Effector CD4-positive, alpha-beta T cell (primary cell): ENCODE measurements around the gene SNAPC2.

Experiments
- DNase-seq: peaks from one replicate; pipeline ENCODE4 v3.0.0-alpha.2; 2020
- total RNA-seq: gene quantifications from one replicate; lab custom pipeline; 2026; lab: John Stamatoyannopoulos, UW

The SNAPC2 gene
- 15.6 reads per million, percentile 41 among the genes with 10 or more reads in this experiment for total RNA-seq

- DNase-seq: peak; percentile 94
Observed at GRCh38 chr19:7919610-7920518, at the start of gene SNAPC2. SNAPC2 (plus strand) TSS chr19:7920338; CDS start chr19:7920367, 29 bp downstream.

- DNase-seq: peak; percentile 27
Observed at GRCh38 chr19:7870571-7871436, 49.3 kb upstream of the SNAPC2 start.

- peak; percentile 75 for DNase-seq
Observed at GRCh38 chr19:7871437-7872305, 48.5 kb upstream of the SNAPC2 start.

DNA sequence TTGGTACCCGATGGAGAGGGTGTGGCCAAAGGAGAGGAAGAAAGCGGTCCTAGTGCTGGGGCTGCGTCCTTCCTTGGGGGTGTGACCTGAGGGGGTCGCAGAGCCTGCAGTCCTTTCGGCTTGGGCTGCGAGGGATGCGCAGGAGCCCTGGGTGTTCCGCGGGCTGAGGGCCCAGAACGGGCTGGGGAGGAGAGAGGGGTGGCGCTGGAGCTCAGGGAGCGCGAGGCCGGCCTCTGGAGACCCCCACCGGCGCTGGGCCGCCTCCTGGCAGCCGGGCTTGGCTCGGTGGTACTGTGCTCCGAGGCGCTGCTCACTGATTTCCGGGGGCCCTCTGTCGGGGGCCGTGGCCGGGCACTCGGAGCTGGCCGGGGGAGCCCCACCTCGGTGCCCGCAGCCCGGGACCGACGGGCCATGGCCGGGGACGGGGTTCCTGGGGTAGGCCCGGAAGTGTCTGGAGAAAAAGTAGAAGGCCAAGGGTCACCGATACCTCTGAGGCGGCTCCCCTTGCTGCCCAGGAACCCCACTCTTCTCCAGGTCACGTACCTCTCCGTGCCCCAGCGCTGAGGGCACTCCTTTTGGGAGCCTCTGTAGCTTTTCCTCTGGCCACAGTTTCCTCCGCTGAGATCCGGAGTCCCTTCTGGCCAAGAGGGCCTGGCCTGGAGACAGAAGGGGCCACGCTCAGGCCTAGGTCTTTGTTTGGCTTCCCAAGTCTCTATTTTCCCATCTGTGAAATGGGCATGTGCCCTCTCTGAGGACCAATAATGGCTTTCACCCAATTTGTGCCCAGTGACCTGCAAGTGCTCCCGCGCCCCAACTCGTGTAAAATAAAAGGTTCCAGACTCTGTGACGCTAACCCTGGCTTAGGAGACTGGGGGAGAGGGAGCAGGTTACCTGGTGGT, 47.6 kb upstream of the SNAPC2 start:
- no peak for DNase-seq

DNA sequence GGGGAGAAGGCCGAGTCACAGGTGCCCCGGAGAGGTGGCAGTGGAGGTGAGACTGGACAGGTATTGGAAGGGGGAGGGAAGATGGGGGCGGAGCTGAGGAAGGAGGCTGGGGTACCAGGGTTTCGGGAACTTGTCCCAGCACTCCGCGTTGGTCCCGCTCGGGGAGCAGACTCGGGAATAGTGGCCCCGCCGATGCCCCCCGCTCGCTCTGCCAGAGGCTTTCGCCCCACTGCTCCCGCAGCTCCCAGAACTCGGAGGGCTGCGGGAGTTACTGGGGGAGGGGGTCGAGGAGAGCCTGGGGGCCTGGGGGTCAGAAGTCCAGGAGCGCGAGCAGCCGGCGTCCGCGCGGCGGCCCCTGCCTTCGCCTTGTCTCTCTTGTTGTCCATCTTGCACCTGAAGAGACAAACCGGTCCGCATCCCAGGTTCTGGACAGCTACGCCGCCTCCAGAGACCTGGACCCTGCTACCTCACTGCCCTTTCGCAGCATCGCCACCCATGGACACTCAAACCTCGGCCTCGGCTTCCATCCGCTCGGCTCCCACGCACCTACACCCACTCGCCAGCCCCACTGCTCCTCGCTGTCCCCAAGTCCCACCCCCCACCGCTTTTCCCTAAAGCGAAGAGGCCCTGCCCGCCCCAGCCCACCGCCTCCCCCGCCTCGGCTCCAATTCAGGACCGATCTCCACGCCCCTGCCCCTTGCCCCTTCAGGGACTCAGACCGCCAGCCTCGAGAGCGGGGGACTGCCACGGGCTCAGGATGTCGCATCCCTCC, 46.6 kb upstream of the SNAPC2 start:
- no peak for DNase-seq

DNA sequence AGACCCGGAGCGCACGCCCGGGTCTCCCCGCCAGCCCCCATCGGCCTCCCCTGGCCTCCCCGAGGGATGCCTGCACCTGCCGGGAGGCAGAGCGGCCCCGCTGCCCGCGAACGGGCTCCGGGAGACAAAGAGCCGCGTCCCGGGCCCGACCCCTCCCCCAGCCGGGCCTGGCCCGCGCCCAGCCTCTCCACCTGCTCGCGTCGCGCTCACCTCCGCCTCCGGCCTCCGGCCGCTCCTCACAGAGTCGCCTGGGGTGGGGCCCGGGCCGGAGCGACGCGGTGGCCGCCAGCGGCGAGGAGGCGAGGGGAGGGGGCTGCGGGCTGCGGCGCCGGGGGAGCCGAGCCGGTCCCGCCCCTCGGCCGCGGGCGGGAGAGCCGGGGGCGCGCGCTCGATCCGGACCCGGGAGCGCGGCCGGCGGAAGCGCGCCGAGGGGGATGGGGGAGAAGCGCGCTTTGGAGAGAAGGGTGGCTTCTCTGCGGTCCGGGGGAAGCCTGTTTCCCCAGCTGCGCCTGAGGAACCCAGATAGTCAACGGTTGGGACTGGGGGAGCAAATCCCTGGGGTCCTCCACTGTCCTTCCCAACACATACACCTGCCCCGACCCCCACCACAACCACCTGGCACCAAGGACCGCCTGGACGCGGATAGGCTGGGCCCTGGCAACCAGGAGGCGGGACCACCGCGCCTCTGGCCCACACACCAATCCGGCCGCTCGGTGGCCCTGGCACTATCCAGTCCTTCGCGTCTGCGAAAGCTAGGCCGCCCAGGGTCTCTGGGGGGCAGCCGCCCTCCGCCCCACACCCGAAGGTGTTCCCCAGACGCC, 45.9 kb upstream of the SNAPC2 start, which contains the start of gene PRR36:
PRR36 (minus strand) TSS at position 315 of the 821 bp plus-strand sequence. CDS start 701 bp downstream, outside the sequence.
- no peak for DNase-seq

DNA sequence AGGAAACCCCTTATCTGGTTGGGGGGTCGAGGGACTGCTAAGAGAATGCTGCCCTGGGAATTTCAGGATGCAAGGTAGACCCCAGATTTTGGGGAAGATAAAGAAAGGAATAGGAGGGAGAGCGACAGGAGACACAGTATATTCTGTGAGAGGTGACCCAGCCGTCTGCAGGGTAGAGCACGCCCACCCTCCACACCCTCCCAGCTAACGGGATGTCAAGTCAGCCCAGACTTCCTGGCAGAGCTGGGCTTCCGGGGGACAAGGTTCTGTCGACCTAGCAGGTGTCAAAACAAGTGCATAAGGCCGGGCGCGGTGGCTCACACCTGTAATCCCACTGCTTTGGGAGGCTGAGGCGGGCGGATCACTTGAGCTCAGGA, 45.3 kb upstream of the SNAPC2 start:
- DNase-seq: no peak

DNA sequence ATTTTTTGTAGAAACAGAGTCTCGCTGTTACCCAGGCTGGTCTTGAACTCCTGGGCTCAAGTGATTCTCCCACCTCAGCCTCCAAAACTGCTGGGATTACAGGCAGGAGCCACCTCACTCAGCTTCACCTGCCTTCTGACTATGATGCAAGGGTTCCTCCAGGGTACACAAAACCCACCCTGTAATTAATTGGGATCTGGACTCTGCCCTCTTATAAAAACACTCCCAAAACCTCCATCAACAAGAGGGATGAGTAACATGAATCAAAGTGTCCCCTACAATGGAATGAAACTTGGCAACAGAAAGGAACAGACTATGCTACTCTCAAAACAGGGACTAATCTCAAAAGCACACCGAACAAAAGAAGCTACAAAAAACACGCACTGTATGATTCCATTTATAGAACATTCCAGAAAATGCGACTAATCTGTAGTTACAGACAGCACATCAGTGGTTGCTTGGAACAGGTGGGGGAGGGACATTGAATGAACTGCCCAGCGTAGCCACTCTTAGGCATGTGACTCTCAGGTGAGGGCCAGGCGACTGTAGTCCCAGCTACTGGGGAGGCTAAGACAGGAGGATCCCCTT, 42.8 kb upstream of the SNAPC2 start:
- DNase-seq: no peak

GRCh38 chr19:7879111-7879807, 40.9 kb upstream of the SNAPC2 start:
- DNase-seq: no peak

DNA sequence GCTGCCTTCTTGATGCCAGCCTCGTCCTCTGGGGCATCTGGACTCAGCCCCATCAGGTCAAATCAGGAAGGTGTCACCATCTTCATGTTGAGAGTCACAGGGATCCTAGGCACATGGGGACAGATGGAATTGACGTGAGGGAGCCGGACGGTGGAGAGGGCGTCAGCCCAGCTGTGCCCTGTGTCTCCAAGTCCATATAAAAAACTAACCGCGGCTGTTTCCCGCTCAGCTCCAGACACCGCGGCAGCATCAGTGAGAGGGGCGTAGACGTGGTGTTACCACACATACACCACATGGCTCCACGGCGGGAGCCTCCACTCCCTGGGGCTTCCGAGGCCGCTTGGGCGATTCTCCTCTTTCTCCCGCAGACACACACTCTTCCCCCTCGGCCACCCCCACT, 40.3 kb upstream of the SNAPC2 start:
- no peak for DNase-seq

GRCh38 chr19:7881910-7882309, 38.2 kb upstream of the SNAPC2 start:
- DNase-seq: no peak

DNA sequence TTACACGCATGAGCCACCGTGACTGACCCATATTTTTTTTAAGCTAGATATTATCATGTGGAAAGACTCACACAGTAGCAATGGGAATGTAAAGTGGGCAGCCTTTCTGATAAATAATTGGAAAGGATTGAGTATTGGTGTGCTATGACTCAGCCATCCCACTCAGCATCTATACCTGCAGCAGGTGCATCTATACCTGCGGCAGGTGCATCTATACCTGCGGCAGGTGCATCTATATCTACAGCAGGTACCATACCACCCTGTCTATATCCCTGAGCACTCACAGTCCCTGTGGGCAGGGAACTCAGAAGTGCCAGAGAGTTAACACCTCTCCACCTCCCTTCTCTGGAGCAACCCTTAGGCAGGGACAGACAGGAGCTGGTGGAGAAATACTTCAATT, 37.0 kb upstream of the SNAPC2 start:
- no peak for DNase-seq

DNA sequence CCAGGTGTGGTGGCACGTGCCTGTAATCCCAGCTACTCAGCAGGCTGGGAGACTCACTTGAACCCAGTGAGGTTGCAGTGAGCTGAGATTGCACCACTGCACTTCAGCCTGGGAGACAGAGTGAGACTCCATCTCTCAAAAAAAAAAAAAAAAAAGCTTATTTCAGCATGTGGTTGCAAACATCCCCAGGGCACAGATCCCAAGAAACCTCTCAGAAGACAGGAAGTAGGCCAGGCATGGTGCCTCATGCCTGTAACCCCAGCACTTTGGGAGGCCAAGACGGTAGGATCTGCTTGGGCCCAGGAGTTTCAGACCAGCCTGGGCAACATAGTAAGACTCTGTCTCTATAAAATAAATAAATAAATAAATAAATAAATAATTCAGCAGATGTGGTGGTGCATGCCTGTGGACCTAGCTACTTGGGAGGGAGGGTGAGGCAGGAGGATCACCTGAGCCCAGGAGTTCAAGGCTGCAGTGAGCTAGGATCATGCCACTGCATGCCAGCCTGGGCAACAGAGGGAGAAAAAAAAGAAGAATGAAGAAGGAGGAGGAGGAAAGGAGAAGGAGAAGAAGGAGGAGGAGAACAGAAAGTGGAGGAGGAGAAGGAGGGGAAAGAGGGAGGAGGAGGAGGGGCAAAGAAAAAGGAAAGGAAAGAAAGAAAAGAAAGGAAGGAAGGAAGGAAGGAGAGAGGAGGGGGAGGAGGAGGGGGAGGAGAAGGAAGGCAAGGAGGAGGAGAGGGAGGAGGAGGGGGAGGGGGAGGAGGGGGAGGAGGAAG, 36.2 kb upstream of the SNAPC2 start:
- no peak for DNase-seq

DNA sequence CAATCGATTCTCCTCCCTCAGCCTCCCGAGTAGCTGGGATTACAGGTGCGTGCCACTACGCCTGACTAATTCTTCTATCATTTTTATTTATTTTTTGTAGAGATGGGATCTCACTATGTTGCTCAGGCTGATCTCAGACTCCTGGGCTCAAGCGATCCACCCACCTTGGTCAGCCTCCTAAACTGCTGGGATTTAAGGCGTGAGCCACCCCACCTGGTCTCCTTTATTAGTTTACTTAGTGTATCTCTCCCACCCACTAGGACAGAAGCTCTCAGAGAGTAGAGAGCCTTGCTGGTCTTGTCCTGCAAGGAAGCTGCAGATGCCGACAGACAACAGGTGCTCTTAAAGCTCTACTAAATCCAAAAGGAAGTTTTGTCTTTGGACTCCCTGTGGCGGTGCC, 34.3 kb upstream of the SNAPC2 start:
- DNase-seq: no peak

- no peak for DNase-seq
Observed at GRCh38 chr19:7887408-7888144, 32.6 kb upstream of the SNAPC2 start.

GRCh38 chr19:7888145-7888825, 31.9 kb upstream of the SNAPC2 start, which contains the start of gene LRRC8E:
LRRC8E (plus strand) TSS chr19:7888510; CDS start chr19:7895604, 7,094 bp downstream.
- DNase-seq: no peak
